GM12878 (cell line): ENCODE measurements around the gene MAPT. TPM values are rescaled to one million over a fixed set of nuclear protein-coding genes. Genes with fewer than 3 reads are reported as not detected.
A peak's percentile ranks its signal among the peaks of the same experiment; 100 is the strongest.

Experiments used
- ATAC-seq: fragments of 200-7000 bp; cut with Tn5 transposase; 3 replicates; pipeline ENCODE4 v1.9.1; 2020; ENCODE audit warnings: mild to moderate bottlenecking, moderate library complexity
- BruUV-seq: library from RNA; stranded (reverse); fragments of 400-500 nt; replicated peaks from 2 replicates; lab custom pipeline; 2021; lab: Mats Ljungman, UMichigan
- CTCF ChIA-PET: fragments of 300-600 bp; sonication (Branson Sonifier 250); formaldehyde crosslinking; extraction: SDS; loops from one replicate; lab custom pipeline; 2021; ENCODE audit warnings: inconsistent platforms; lab: Yijun Ruan, JAX
- POLR2A ChIA-PET: fragments of 350-600 bp; formaldehyde crosslinking; extraction: SDS; loops from one replicate; lab custom pipeline; 2021; ENCODE audit warnings: inconsistent platforms; lab: Charles Lee
- RAD21 ChIA-PET: fragments of 300-600 bp; sonication (Branson Sonifier 250); formaldehyde crosslinking; loops from one replicate; lab custom pipeline; 2023; ENCODE audit warnings: antibody characterized with exemption; ENCODE audit not compliant: unreplicated experiment; lab: Charles Lee
- SMC1A ChIA-PET: fragments of 300-600 bp; sonication (Branson Sonifier 250); formaldehyde crosslinking; loops from one replicate; lab custom pipeline; 2023; ENCODE audit not compliant: unreplicated experiment, uncharacterized antibody; lab: Charles Lee
- DNase-seq: peaks from one replicate; pipeline ENCODE4 v3.0.0-alpha.2; 2011; ENCODE audit warnings: low read depth, low spot score
- FAIRE-seq: peaks from 3 replicates; lab custom pipeline; 2011; peaks lifted over from hg19 to GRCh38; lab: Jason Lieb, UNC
- H2AFZ ChIP-seq: 2 replicates; pipeline ENCODE4 v1.6.0; 2011; ENCODE audit warnings: low read depth, low read length, control low read depth; ENCODE audit not compliant: control insufficient read depth
- H3K27ac ChIP-seq: 2 replicates; pipeline ENCODE4 v1.5.1; 2011; ENCODE audit warnings: control low read depth; ENCODE audit not compliant: control insufficient read depth, insufficient read depth
- H3K27me3 ChIP-seq, 2 experiments: replicated peaks in 1 of 2; 2 replicates each; pipeline versions ENCODE4 v1.6.0 to v1.6.1; 2011; ENCODE audit warnings: low read length in 1 of 2; ENCODE audit not compliant: control insufficient read depth in 2 of 2, insufficient read depth in 2 of 2
- H3K36me3 ChIP-seq, 2 experiments: 2 replicates each; pipeline ENCODE4 v1.5.1; 2011; ENCODE audit warnings: low read length in 1 of 2; ENCODE audit not compliant: control insufficient read depth in 2 of 2, insufficient read depth in 2 of 2
- H3K4me1 ChIP-seq: 2 replicates; pipeline ENCODE4 v1.6.1; 2011; ENCODE audit warnings: mild to moderate bottlenecking, low read length, moderate library complexity, mixed read lengths; ENCODE audit not compliant: control insufficient read depth, insufficient read depth
- H3K4me2 ChIP-seq: 2 replicates; pipeline ENCODE4 v1.6.0; 2011; ENCODE audit warnings: control low read depth; ENCODE audit not compliant: control insufficient read depth, insufficient read depth
- H3K4me3 ChIP-seq: fragments of 200-600 bp; sonication (generic); 2 replicates; pipeline ENCODE4 v1.5.1; 2016
- H3K79me2 ChIP-seq: 2 replicates; pipeline ENCODE4 v1.6.0; 2011; ENCODE audit warnings: low read length; ENCODE audit not compliant: control insufficient read depth, insufficient read depth
- H3K9ac ChIP-seq: 2 replicates; pipeline ENCODE4 v1.8.0; 2011; ENCODE audit warnings: low read length, control low read depth, mixed read lengths; ENCODE audit not compliant: control insufficient read depth, insufficient read depth
- H3K9me3 ChIP-seq: replicated peaks from 3 replicates; pipeline ENCODE4 v1.5.1; 2011; ENCODE audit warnings: mild to moderate bottlenecking, low read length; ENCODE audit not compliant: control insufficient read depth, insufficient read depth
- H4K20me1 ChIP-seq: 2 replicates; pipeline ENCODE4 v1.6.0; 2011; ENCODE audit not compliant: control insufficient read depth, insufficient read depth
- IKZF2 ChIP-seq, 2 experiments: fragments of 450-650 bp; IDR thresholded peaks; 2 replicates each; pipeline ENCODE4 v1.6.1; 2017; ENCODE audit warnings: mild to moderate bottlenecking in 2 of 2, moderate library complexity in 2 of 2
- NFXL1 ChIP-seq: fragments of 450-650 bp; IDR thresholded peaks from 2 replicates; pipeline ENCODE4 v1.6.1; 2017; ENCODE audit warnings: antibody characterized with exemption, mild to moderate bottlenecking, borderline replicate concordance
- WGBS: methylation state at CpG from one replicate; pipeline ENCODE4 v1.1.6; 2016; ENCODE audit warnings: low lambda C conversion rate; ENCODE audit not compliant: insufficient replicate concordance, insufficient coverage; ENCODE audit errors: missing lambda C conversion rate; 5-methylcytosine and 5-hydroxymethylcytosine counted together
- in situ Hi-C: fragments of 300-500 bp; cut with MboI; formaldehyde crosslinking; loops from 9 replicates; pipeline ENCODE4 v1.14.3; 2018; ENCODE audit warnings: mixed read lengths
- intact Hi-C: fragments of 100-400 bp; cut with micrococcal nuclease; formaldehyde crosslinking; loops from one replicate; pipeline ENCODE4 v1.14.2; 2022; ENCODE audit not compliant: unreplicated experiment
- polyA plus RNA-seq, 11 experiments: library from polyadenylated mRNA; depleted of rRNA in 4 of 11; unstranded in 6 of 11; stranded (reverse) in 5 of 11; fragments of >200 nt; fragmentation: Nextera tagmentation in 4 of 11; fragmentation: Illumina TruSeq in 1 of 11; extraction: Ambion mirVana in 4 of 11; extraction: Trizol in 1 of 11; gene quantifications; 1 replicate in 1 of 11; 2 replicates in 10 of 11; pipeline versions ENCODE4 v1.2.1 to v1.2.3, GENCODE V29; 2011 to 2016; ENCODE audit warnings: inconsistent platforms in 2 of 11, missing spikeins in 2 of 11, low read depth in 1 of 11
- total RNA-seq, 4 experiments: library from RNA; depleted of rRNA in 3 of 4; stranded (reverse); fragments of >200 nt in 3 of 4; fragmentation: Illumina TruSeq in 1 of 4; extraction: Trizol in 1 of 4; gene quantifications; 2 replicates each; pipeline versions ENCODE4 v1.2.1 to v1.2.3, GENCODE V29; 2013 to 2021
- TF ChIP-seq, protein P1 (sequence below): IDR thresholded peaks from 2 replicates; pipeline ENCODE4 v1.6.1; 2011; ENCODE audit warnings: mild to moderate bottlenecking, low read depth, low read length, moderate library complexity; ENCODE audit not compliant: insufficient replicate concordance
- TF ChIP-seq, protein P2 (sequence below): fragments of 450-650 bp; IDR thresholded peaks from 2 replicates; pipeline ENCODE4 v1.6.1; 2016; ENCODE audit warnings: mild to moderate bottlenecking
- TF ChIP-seq, protein P3 (sequence below): fragments of 450-650 bp; IDR thresholded peaks from 2 replicates; pipeline ENCODE4 v1.6.1; 2017; ENCODE audit warnings: mild to moderate bottlenecking, low read depth, inconsistent platforms; ENCODE audit not compliant: poor library complexity, severe bottlenecking

Gene MAPT
- total and polyA plus RNA-seq, 10 of the 15 experiments (the other 5 are each of a cell fraction or from before 2014, with no cell fraction given) = under 0.01 to 0.05 (median 0.03) TPM; not detected in 7

DNA sequence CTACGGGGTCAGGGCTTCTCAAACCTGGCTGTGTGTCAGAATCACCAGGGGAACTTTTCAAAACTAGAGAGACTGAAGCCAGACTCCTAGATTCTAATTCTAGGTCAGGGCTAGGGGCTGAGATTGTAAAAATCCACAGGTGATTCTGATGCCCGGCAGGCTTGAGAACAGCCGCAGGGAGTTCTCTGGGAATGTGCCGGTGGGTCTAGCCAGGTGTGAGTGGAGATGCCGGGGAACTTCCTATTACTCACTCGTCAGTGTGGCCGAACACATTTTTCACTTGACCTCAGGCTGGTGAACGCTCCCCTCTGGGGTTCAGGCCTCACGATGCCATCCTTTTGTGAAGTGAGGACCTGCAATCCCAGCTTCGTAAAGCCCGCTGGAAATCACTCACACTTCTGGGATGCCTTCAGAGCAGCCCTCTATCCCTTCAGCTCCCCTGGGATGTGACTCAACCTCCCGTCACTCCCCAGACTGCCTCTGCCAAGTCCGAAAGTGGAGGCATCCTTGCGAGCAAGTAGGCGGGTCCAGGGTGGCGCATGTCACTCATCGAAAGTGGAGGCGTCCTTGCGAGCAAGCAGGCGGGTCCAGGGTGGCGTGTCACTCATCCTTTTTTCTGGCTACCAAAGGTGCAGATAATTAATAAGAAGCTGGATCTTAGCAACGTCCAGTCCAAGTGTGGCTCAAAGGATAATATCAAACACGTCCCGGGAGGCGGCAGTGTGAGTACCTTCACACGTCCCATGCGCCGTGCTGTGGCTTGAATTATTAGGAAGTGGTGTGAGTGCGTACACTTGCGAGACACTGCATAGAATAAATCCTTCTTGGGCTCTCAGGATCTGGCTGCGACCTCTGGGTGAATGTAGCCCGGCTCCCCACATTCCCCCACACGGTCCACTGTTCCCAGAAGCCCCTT lies 115.6 kb downstream of the MAPT start:
- WGBS = 64% methylated on average over 33 of the region's 33 CpGs
- ATAC-seq = no peak
- Histone ChIP-seq H3K9ac (no peak overlapping the region), H3K27ac (no peak overlapping the region), H3K79me2 (no peaks in the 10 kb centered on the region)
- ChIA-PET SMC1A (no interaction called here), POLR2A (no interaction called here)
- intact Hi-C loops = loop anchor here (5.0 kb wide), 1 partner anchor 32 kb away; no protein-coding TSS in a partner anchor
- TF ChIP-seq NFXL1 (no peak), IKZF2 (IDR thresholded peaks at IDR 0.05) (no peak)
- TF ChIP-seq, protein P1, sequence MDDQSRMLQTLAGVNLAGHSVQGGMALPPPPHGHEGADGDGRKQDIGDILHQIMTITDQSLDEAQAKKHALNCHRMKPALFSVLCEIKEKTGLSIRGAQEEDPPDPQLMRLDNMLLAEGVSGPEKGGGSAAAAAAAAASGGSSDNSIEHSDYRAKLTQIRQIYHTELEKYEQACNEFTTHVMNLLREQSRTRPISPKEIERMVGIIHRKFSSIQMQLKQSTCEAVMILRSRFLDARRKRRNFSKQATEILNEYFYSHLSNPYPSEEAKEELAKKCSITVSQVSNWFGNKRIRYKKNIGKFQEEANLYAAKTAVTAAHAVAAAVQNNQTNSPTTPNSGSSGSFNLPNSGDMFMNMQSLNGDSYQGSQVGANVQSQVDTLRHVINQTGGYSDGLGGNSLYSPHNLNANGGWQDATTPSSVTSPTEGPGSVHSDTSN = peak; percentile 66
- TF ChIP-seq, protein P2, sequence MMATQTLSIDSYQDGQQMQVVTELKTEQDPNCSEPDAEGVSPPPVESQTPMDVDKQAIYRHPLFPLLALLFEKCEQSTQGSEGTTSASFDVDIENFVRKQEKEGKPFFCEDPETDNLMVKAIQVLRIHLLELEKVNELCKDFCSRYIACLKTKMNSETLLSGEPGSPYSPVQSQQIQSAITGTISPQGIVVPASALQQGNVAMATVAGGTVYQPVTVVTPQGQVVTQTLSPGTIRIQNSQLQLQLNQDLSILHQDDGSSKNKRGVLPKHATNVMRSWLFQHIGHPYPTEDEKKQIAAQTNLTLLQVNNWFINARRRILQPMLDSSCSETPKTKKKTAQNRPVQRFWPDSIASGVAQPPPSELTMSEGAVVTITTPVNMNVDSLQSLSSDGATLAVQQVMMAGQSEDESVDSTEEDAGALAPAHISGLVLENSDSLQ = peak; percentile 87
- TF ChIP-seq, protein P3, sequence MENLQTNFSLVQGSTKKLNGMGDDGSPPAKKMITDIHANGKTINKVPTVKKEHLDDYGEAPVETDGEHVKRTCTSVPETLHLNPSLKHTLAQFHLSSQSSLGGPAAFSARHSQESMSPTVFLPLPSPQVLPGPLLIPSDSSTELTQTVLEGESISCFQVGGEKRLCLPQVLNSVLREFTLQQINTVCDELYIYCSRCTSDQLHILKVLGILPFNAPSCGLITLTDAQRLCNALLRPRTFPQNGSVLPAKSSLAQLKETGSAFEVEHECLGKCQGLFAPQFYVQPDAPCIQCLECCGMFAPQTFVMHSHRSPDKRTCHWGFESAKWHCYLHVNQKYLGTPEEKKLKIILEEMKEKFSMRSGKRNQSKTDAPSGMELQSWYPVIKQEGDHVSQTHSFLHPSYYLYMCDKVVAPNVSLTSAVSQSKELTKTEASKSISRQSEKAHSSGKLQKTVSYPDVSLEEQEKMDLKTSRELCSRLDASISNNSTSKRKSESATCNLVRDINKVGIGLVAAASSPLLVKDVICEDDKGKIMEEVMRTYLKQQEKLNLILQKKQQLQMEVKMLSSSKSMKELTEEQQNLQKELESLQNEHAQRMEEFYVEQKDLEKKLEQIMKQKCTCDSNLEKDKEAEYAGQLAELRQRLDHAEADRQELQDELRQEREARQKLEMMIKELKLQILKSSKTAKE = no peak
- TF ChIP-seq, all 136 proteins: peak for 2
- Histone ChIP-seq H3K4me3 (no peak overlapping the region), H3K27me3 (no peaks in the 10 kb centered on the region), H3K36me3 (no peaks in the 10 kb centered on the region), H3K4me2 (no peak overlapping the region), H3K4me1 (no peaks in the 10 kb centered on the region), H3K9me3 (no peaks in the 10 kb centered on the region), H2AFZ (no peak overlapping the region), H4K20me1 (no peaks in the 10 kb centered on the region)
- FAIRE-seq (no peak), DNase-seq (no peak)
- in situ Hi-C loops = no loop called here
- CTCF ChIA-PET = no interaction called here
- RAD21 ChIA-PET = no interaction called here
- no TSS peak for BruUV-seq
